HepG2 (cell line): ENCODE measurements around the gene CMTM5. TPM values are rescaled to one million over a fixed set of nuclear protein-coding genes. Genes with fewer than 3 reads are reported as not detected.

Source experiments
- ATAC-seq: fragments of 200-7000 bp; cut with Tn5 transposase; 3 replicates; pipeline ENCODE4 v1.9.1; 2020; ENCODE audit warnings: mild to moderate bottlenecking, moderate library complexity
- BruUV-seq: library from RNA; stranded (reverse); fragments of 400-500 nt; replicated peaks from 2 replicates; lab custom pipeline; 2021; lab: Mats Ljungman, UMichigan
- CTCF ChIA-PET: fragments of 300-600 bp; formaldehyde crosslinking; extraction: SDS; loops from one replicate; lab custom pipeline; 2021; ENCODE audit warnings: low total read pairs, inconsistent platforms, low intra/inter-chr PET ratio; lab: Yijun Ruan, JAX
- POLR2A ChIA-PET: fragments of 350-600 bp; sonication (Branson Sonifier 250); formaldehyde crosslinking; loops from one replicate; lab custom pipeline; 2020; ENCODE audit warnings: antibody characterized with exemption, inconsistent platforms; lab: Yijun Ruan, JAX
- DNase-seq: peaks from one replicate; pipeline ENCODE4 v3.0.0-alpha.2; 2015; ENCODE audit warnings: low spot score
- FAIRE-seq: peaks from 3 replicates; lab custom pipeline; 2011; peaks lifted over from hg19 to GRCh38; lab: Jason Lieb, UNC
- H2AFZ ChIP-seq: one replicate; pipeline ENCODE4 v1.6.1; 2011; ENCODE audit warnings: low read length, inconsistent platforms
- H3K27ac ChIP-seq: fragments of 300-600 bp; 3 replicates; pipeline ENCODE4 v1.8.0; 2011; ENCODE audit warnings: mixed run types, mild to moderate bottlenecking, mixed read lengths, low read length, inconsistent platforms; ENCODE audit not compliant: insufficient read depth; ENCODE audit errors: extremely low read length
- H3K27me3 ChIP-seq, 2 experiments: fragments of 200-600 bp in 1 of 2; 2 replicates in 1 of 2; 3 replicates in 1 of 2; pipeline versions ENCODE4 v1.6.0 to v1.8.0; 2011; ENCODE audit warnings: low read length in 2 of 2, mild to moderate bottlenecking in 2 of 2, moderate library complexity in 2 of 2, inconsistent platforms in 1 of 2; ENCODE audit not compliant: insufficient read depth in 2 of 2, control insufficient read depth in 1 of 2
- H3K36me3 ChIP-seq, 2 experiments: fragments of 200-600 bp in 1 of 2; replicated peaks in 1 of 2; 2 replicates in 1 of 2; 3 replicates in 1 of 2; pipeline versions ENCODE4 v1.5.1 to v1.8.0; 2011; ENCODE audit warnings: low read length in 2 of 2, inconsistent platforms in 1 of 2; ENCODE audit not compliant: insufficient read depth in 2 of 2, control insufficient read depth in 1 of 2
- H3K4me1 ChIP-seq: 2 replicates; pipeline ENCODE4 v1.5.1; 2012; ENCODE audit warnings: low read length, inconsistent platforms; ENCODE audit not compliant: insufficient read depth
- H3K4me2 ChIP-seq: 2 replicates; pipeline ENCODE4 v1.6.0; 2011; ENCODE audit warnings: low read depth, low read length, inconsistent platforms
- H3K4me3 ChIP-seq, 3 experiments: fragments of 200-600 bp in 1 of 3; sonication (generic), shearing (Covaris generic) in 1 of 3; replicated peaks in 1 of 3; 2 replicates each; pipeline ENCODE4 v1.5.1; 2011 to 2016; ENCODE audit warnings: low read length in 3 of 3, inconsistent platforms in 2 of 3, low read depth in 2 of 3, mild to moderate bottlenecking in 2 of 3, control low read depth in 1 of 3, mixed read lengths in 1 of 3; ENCODE audit not compliant: insufficient read depth in 1 of 3
- H3K79me2 ChIP-seq: one replicate; pipeline ENCODE4 v1.6.1; 2011; ENCODE audit warnings: low read length, inconsistent platforms; ENCODE audit not compliant: insufficient read depth
- H3K9ac ChIP-seq: 2 replicates; pipeline ENCODE4 v1.6.0; 2011; ENCODE audit warnings: mild to moderate bottlenecking, low read depth, low read length, inconsistent platforms; ENCODE audit not compliant: insufficient read depth
- H3K9me3 ChIP-seq: 2 replicates; pipeline ENCODE4 v1.5.1; 2012; ENCODE audit warnings: mild to moderate bottlenecking, low read length
- H4K20me1 ChIP-seq: 2 replicates; pipeline ENCODE4 v1.6.0; 2011; ENCODE audit warnings: inconsistent platforms, mild to moderate bottlenecking, low read length, moderate library complexity; ENCODE audit not compliant: insufficient read depth
- ADNP ChIP-seq: sonication (generic); formaldehyde crosslinking; IDR thresholded peaks from 2 replicates; pipeline ENCODE4 v1.4.0; 2020; ENCODE audit warnings: missing genetic modification reagents
- EZH2 ChIP-seq: conservative IDR thresholded peaks from 2 replicates; pipeline ENCODE4 v1.6.1; 2012; ENCODE audit warnings: mild to moderate bottlenecking, low read depth, low read length, moderate library complexity
- NCOA2 ChIP-seq: sonication (generic); formaldehyde crosslinking; IDR thresholded peaks from 2 replicates; pipeline ENCODE4 v1.8.0; 2022; ENCODE audit warnings: inconsistent platforms
- NRL ChIP-seq: sonication (generic); formaldehyde crosslinking; IDR thresholded peaks from 2 replicates; pipeline ENCODE4 v1.5.0; 2020; ENCODE audit warnings: missing genetic modification reagents, mild to moderate bottlenecking, moderate library complexity, borderline replicate concordance
- RAD51 ChIP-seq: fragments of 450-650 bp; IDR thresholded peaks from 2 replicates; pipeline ENCODE4 v1.6.1; 2016; ENCODE audit warnings: borderline replicate concordance
- ZNF207 ChIP-seq: fragments of 450-650 bp; IDR thresholded peaks from 2 replicates; pipeline ENCODE4 v1.6.1; 2016; ENCODE audit warnings: antibody characterized with exemption, borderline replicate concordance
- ZNF430 ChIP-seq: sonication (generic); formaldehyde crosslinking; IDR thresholded peaks from 2 replicates; pipeline ENCODE4 v1.9.0; 2021; ENCODE audit warnings: mild to moderate bottlenecking, missing genetic modification reagents
- ZNF552 ChIP-seq: sonication (generic); formaldehyde crosslinking; IDR thresholded peaks from 2 replicates; pipeline ENCODE4 v1.9.0; 2022; ENCODE audit warnings: missing genetic modification reagents, mild to moderate bottlenecking, borderline replicate concordance
- ZNF883 ChIP-seq: sonication (generic); formaldehyde crosslinking; IDR thresholded peaks from 2 replicates; pipeline ENCODE4 v1.5.1; 2020; ENCODE audit warnings: mild to moderate bottlenecking, missing genetic modification reagents; ENCODE audit errors: not compliant biosample characterization
- ZSCAN20 ChIP-seq: sonication (generic); formaldehyde crosslinking; IDR thresholded peaks from 2 replicates; pipeline ENCODE4 v1.4.0; 2020; ENCODE audit warnings: missing genetic modification reagents, mild to moderate bottlenecking, borderline replicate concordance
- ZSCAN22 ChIP-seq: sonication (generic); formaldehyde crosslinking; IDR thresholded peaks from 2 replicates; pipeline ENCODE4 v1.4.0; 2020; ENCODE audit warnings: mild to moderate bottlenecking, missing genetic modification reagents
- WGBS: methylation state at CpG from one replicate; pipeline ENCODE4 v1.1.6; 2017; ENCODE audit warnings: low lambda C conversion rate; 5-methylcytosine and 5-hydroxymethylcytosine counted together
- in situ Hi-C: cut with HindIII; loops from 2 replicates; pipeline ENCODE4 v1.10.0; 2017; ENCODE audit warnings: low pct_unique_long_range_greater_than_20kb; ENCODE audit not compliant: extremely low pct_ligation_motif_present
- intact Hi-C: fragments of 100-400 bp; cut with micrococcal nuclease; formaldehyde crosslinking; loops from one replicate; pipeline ENCODE4 v1.10.0; 2022; ENCODE audit not compliant: unreplicated experiment
- polyA plus RNA-seq, 8 experiments: library from polyadenylated mRNA; depleted of rRNA in 3 of 8; stranded (reverse) in 7 of 8; unstranded in 1 of 8; fragments of >200 nt; fragmentation: Illumina TruSeq in 4 of 8; extraction: Trizol in 4 of 8; gene quantifications; 2 replicates each; pipeline versions ENCODE4 v1.2.1 to v1.2.3, GENCODE V29; 2011 to 2016; ENCODE audit warnings: low read depth in 4 of 8, missing spikeins in 1 of 8, mixed read lengths in 1 of 8; ENCODE audit not compliant: insufficient read depth in 1 of 8
- total RNA-seq, 5 experiments: library from RNA; depleted of rRNA; stranded (reverse); fragments of >200 nt; fragmentation: Illumina TruSeq; extraction: Trizol; gene quantifications; 2 replicates each; pipeline ENCODE4 v1.2.3, GENCODE V29; 2016; ENCODE audit warnings: low read depth in 1 of 5
- TF ChIP-seq, protein P1 (sequence below): sonication (generic); formaldehyde crosslinking; IDR thresholded peaks from 2 replicates; pipeline ENCODE4 v1.4.0; 2020; ENCODE audit warnings: missing genetic modification reagents
- TF ChIP-seq, protein P2 (sequence below): IDR thresholded peaks from 2 replicates; pipeline ENCODE4 v1.6.1; 2016

CMTM5 gene
- total and polyA plus RNA-seq, 2 of the 13 experiments (the other 11 are each of a cell fraction or from before 2014, with no cell fraction given) = not detected

DNA sequence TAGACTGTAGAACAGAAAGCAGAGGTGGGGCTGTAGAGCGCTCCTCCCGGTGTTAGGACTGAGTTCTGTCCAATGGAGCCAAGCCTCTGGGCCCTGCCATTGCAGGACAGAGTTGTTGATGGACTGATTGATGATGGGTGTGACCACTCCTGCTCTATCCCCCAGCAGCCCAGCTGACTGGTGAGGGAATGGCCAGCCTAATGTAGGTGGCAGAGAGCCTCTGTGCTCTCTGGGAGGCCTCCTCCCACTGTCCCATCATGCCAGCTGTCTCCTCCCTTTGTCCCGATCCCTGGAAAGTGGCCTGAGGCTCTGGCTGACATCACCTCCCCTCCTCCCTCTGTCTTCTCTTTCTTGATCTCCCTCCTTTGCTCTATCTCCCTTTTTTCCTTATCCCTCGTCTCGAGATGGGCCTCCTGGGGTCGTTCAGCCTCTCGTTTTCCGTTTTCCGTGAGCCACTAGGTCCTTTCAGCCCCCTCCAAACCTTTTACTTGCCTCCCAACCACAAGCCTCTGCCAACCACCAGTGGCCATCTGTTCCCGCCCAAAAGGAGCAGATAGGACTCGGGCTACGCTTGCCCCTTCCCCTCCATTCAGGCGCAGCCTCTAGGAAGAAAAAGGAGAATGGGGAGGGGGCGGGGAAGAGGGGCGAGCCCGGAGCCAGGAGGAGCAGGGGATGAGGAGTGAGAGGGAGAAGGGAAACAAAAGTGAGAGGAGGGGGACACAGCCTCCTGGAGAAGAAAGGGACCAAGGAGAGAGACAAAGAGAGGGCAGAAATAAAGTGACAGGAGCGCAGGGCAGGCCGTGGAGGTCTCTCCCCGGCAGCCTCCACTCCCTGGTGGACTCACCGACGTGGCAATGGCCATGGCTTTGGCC, 12.4 kb upstream of the CMTM5 start:
- ChIA-PET CTCF (no interaction called here), POLR2A (no interaction called here)
- DNase-seq (no peak), FAIRE-seq (no peak), ATAC-seq (no peak)
- peaks cover 47 to 95% of the 10 kb centered on the region in 2 experiments for H3K27me3 ChIP-seq
- H3K36me3 ChIP-seq = no peaks in the 10 kb centered on the region
- no peaks in the 10 kb centered on the region for H3K79me2 ChIP-seq
- no peaks in the 10 kb centered on the region for H3K9me3 ChIP-seq
- intact Hi-C loops = no loop called here
- H4K20me1 ChIP-seq = no peaks in the 10 kb centered on the region
- H3K4me3 ChIP-seq = no peak overlapping the region
- BruUV-seq = no TSS peak
- in situ Hi-C loops = no loop called here
- no peak overlapping the region for H2AFZ ChIP-seq
- peaks cover 16% of the 10 kb centered on the region for H3K4me1 ChIP-seq
- no peak overlapping the region for H3K4me2 ChIP-seq
- H3K9ac ChIP-seq = no peak overlapping the region
- no peak overlapping the region for H3K27ac ChIP-seq
- no peak for TF ChIP-seq ZNF207
- no peak for TF ChIP-seq NCOA2 (CRISPR knock-in tag)
- TF ChIP-seq ZSCAN22 (CRISPR knock-in tag) = 0 out of 2 replicates have a peak, but pooled peaks have one; percentile 52
- TF ChIP-seq ZNF883 (CRISPR knock-in tag) = peak; percentile 36
- TF ChIP-seq NRL (CRISPR knock-in tag) = no peak
- no peak for TF ChIP-seq ZNF552 (CRISPR knock-in tag)
- TF ChIP-seq, protein P1, sequence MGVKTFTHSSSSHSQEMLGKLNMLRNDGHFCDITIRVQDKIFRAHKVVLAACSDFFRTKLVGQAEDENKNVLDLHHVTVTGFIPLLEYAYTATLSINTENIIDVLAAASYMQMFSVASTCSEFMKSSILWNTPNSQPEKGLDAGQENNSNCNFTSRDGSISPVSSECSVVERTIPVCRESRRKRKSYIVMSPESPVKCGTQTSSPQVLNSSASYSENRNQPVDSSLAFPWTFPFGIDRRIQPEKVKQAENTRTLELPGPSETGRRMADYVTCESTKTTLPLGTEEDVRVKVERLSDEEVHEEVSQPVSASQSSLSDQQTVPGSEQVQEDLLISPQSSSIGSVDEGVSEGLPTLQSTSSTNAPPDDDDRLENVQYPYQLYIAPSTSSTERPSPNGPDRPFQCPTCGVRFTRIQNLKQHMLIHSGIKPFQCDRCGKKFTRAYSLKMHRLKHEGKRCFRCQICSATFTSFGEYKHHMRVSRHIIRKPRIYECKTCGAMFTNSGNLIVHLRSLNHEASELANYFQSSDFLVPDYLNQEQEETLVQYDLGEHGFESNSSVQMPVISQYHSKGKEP (CRISPR knock-in tag) = no peak
- TF ChIP-seq RAD51 = no peak
- no peak for TF ChIP-seq ZSCAN20 (CRISPR knock-in tag)
- TF ChIP-seq, protein P2, sequence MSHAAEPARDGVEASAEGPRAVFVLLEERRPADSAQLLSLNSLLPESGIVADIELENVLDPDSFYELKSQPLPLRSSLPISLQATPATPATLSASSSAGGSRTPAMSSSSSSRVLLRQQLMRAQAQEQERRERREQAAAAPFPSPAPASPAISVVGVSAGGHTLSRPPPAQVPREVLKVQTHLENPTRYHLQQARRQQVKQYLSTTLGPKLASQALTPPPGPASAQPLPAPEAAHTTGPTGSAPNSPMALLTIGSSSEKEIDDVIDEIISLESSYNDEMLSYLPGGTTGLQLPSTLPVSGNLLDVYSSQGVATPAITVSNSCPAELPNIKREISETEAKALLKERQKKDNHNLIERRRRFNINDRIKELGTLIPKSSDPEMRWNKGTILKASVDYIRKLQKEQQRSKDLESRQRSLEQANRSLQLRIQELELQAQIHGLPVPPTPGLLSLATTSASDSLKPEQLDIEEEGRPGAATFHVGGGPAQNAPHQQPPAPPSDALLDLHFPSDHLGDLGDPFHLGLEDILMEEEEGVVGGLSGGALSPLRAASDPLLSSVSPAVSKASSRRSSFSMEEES = no peak
- TF ChIP-seq ADNP = no peak
- TF ChIP-seq ZNF430 (CRISPR knock-in tag) = no peak
- peak; percentile 84; the same call in 1 of the 2 replicates for TF ChIP-seq EZH2
- TF ChIP-seq, all 625 proteins: peak for 3
- 6% methylated on average over 21 of the region's 21 CpGs for WGBS
